Cardiac muscle cell (in vitro differentiated cells and primary cell): ENCODE results near the gene TEAD2. TPM values are rescaled to one million over a fixed set of nuclear protein-coding genes. Genes with fewer than 3 reads are reported as not detected.

ENCODE experiments used
- DNase-seq, 2 donors: peaks; one replicate each; pipeline versions ENCODE4 v3.0.0 to v3.0.0-alpha.2; 2010 to 2017; ENCODE audit warnings: low read depth in 1 of 2, low spot score in 1 of 2
- H3K27ac ChIP-seq: fragments of 200-600 bp; sonication (generic); 2 replicates; pipeline ENCODE4 v1.5.1; 2016
- H3K27me3 ChIP-seq: fragments of 200-600 bp; sonication (generic); 2 replicates; pipeline ENCODE4 v1.6.0; 2016; ENCODE audit warnings: control low read depth
- H3K36me3 ChIP-seq: fragments of 200-600 bp; sonication (generic); 2 replicates; pipeline ENCODE4 v1.5.1; 2016; ENCODE audit warnings: control low read depth
- H3K4me1 ChIP-seq: fragments of 200-600 bp; sonication (generic); 2 replicates; pipeline ENCODE4 v1.8.1; 2017; ENCODE audit warnings: low read depth, mild to moderate bottlenecking, mixed run types
- H3K4me3 ChIP-seq: fragments of 200-600 bp; sonication (generic); 2 replicates; pipeline ENCODE4 v1.5.1; 2016; ENCODE audit warnings: mild to moderate bottlenecking
- H3K9me3 ChIP-seq: fragments of 200-600 bp; sonication (generic); 2 replicates; pipeline ENCODE4 v1.5.1; 2017; ENCODE audit warnings: low read depth, mild to moderate bottlenecking, control low read depth
- CTCF ChIP-seq: IDR thresholded peaks from 2 replicates; pipeline ENCODE4 v1.5.1; 2012; ENCODE audit warnings: low read depth, mild to moderate bottlenecking, low read length
- polyA plus RNA-seq: library from polyadenylated mRNA; unstranded; fragments of >200 nt; fragmentation: Nextera tagmentation; extraction: Ambion mirVana; gene quantifications from 2 replicates; pipeline ENCODE4 v1.2.1, GENCODE V29; 2016
- total RNA-seq: library from RNA; depleted of rRNA; stranded (reverse); fragments of >200 nt; gene quantifications from 2 replicates; pipeline ENCODE4 v1.2.3, GENCODE V29; 2016

Gene TEAD2
- total and polyA plus RNA-seq, 2 experiments from 2014 or later = 84.3 to 111 TPM

- Histone ChIP-seq H3K4me3 (no peak overlapping the region), H3K27ac (no peak overlapping the region), H3K9me3 (no peaks in the 10 kb centered on the region), H3K27me3 (no peaks in the 10 kb centered on the region), H3K36me3 (no peaks in the 10 kb centered on the region), H3K4me1 (no peaks in the 10 kb centered on the region)
- no peak for TF ChIP-seq CTCF
- no peak for DNase-seq
These were observed 28.1 kb upstream of the TEAD2 start for GRCh38 chr19:49390131-49390928.

GRCh38 chr19:49389406-49389805, 27.2 kb upstream of the TEAD2 start:
- no peak for DNase-seq
- H3K9me3 ChIP-seq = no peaks in the 10 kb centered on the region
- no peaks in the 10 kb centered on the region for H3K4me1 ChIP-seq
- no peaks in the 10 kb centered on the region for H3K27me3 ChIP-seq
- no peak overlapping the region for H3K4me3 ChIP-seq
- no peak for TF ChIP-seq CTCF
- no peaks in the 10 kb centered on the region for H3K36me3 ChIP-seq
- no peak overlapping the region for H3K27ac ChIP-seq

- Histone ChIP-seq H3K9me3 (no peaks in the 10 kb centered on the region), H3K27me3 (no peaks in the 10 kb centered on the region), H3K36me3 (no peaks in the 10 kb centered on the region), H3K4me1 (no peaks in the 10 kb centered on the region), H3K4me3 (no peak within 1 kb of the TSS), H3K27ac (no peak within 1 kb of the TSS)
- DNase-seq = peak in 1 of 2 donors; percentile 77
- TF ChIP-seq CTCF = no peak
These were observed 25.7 kb upstream of the TEAD2 start, which contains the start of gene KASH5 for GRCh38 chr19:49387936-49388372. Gene KASH5 (plus strand): TSS chr19:49388249. CDS start chr19:49390884, 2,635 bp downstream.

GRCh38 chr19:49383599-49383998, 21.4 kb upstream of the TEAD2 start:
- no peak for DNase-seq
- no peak overlapping the region for H3K4me3 ChIP-seq
- H3K27me3 ChIP-seq = no peaks in the 10 kb centered on the region
- no peaks in the 10 kb centered on the region for H3K36me3 ChIP-seq
- H3K27ac ChIP-seq = no peak overlapping the region
- no peak for TF ChIP-seq CTCF
- no peaks in the 10 kb centered on the region for H3K9me3 ChIP-seq
- H3K4me1 ChIP-seq = no peaks in the 10 kb centered on the region

- H3K36me3 ChIP-seq = no peaks in the 10 kb centered on the region
- no peak overlapping the region for H3K27ac ChIP-seq
- H3K4me1 ChIP-seq = no peaks in the 10 kb centered on the region
- no peaks in the 10 kb centered on the region for H3K9me3 ChIP-seq
- DNase-seq = no peak
- no peak overlapping the region for H3K4me3 ChIP-seq
- TF ChIP-seq CTCF = no peak
- H3K27me3 ChIP-seq = no peaks in the 10 kb centered on the region
These were observed 20.4 kb upstream of the TEAD2 start for GRCh38 chr19:49382639-49383038.
